ENCODE results near the gene NELL1. TPM values are rescaled to one million over a fixed set of nuclear protein-coding genes. Genes with fewer than 3 reads are reported as not detected.

NELL1 gene
- total and polyA plus RNA-seq, 4 donors: 0.05 to 0.31 (median 0.12) TPM; not detected in 1

DNA sequence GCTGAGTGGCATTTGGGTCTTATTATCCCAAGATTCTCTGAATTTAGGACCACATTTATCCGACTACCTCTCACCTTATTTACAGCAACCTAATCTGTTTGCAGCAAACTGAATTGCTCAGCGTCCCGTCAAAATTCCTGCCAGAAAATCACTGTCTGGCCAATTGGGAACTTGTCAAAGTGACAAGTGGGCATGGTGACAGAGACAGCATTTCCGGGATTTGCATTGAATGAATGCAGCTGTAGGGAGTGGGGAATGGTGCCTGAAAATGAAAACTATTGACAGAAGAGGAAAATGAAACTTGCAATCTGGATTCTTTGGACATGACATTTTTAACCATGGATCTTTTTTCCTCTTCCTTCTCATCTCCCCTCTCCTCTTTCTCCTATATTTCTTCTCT is 113.8 kb downstream of the NELL1 start:
- H3K4me3 ChIP-seq: no peak overlapping the region
- no peaks in the 10 kb centered on the region for H3K27me3 ChIP-seq (ENCODE audit: control insufficient read depth in 3 of 3, insufficient read depth in 3 of 3, low read length in 2 of 3)
- H3K4me1 ChIP-seq (ENCODE audit: control insufficient read depth in 5 of 5, insufficient read depth in 5 of 5, low read length in 5 of 5): no peaks in the 10 kb centered on the region
- H3K9ac ChIP-seq (ENCODE audit: insufficient read depth in 1 of 2, low read length in 2 of 2): no peak overlapping the region
- no peak for ATAC-seq (ENCODE audit: insufficient read depth, low FRiP score)
- 72 to 85% methylated on average over 4 of the region's 4 CpGs for WGBS, 2 donors
- H3K36me3 ChIP-seq (ENCODE audit: control insufficient read depth in 4 of 4, insufficient read depth in 4 of 4, low read length in 4 of 4): no peaks in the 10 kb centered on the region
- TF ChIP-seq, protein P1, sequence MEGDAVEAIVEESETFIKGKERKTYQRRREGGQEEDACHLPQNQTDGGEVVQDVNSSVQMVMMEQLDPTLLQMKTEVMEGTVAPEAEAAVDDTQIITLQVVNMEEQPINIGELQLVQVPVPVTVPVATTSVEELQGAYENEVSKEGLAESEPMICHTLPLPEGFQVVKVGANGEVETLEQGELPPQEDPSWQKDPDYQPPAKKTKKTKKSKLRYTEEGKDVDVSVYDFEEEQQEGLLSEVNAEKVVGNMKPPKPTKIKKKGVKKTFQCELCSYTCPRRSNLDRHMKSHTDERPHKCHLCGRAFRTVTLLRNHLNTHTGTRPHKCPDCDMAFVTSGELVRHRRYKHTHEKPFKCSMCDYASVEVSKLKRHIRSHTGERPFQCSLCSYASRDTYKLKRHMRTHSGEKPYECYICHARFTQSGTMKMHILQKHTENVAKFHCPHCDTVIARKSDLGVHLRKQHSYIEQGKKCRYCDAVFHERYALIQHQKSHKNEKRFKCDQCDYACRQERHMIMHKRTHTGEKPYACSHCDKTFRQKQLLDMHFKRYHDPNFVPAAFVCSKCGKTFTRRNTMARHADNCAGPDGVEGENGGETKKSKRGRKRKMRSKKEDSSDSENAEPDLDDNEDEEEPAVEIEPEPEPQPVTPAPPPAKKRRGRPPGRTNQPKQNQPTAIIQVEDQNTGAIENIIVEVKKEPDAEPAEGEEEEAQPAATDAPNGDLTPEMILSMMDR (IDR thresholded peaks at IDR 0.05; ENCODE audit: control extremely low read depth, extremely low read depth): no peak
- DNase-seq: no peak
- H3K27ac ChIP-seq (ENCODE audit: low read depth in 1 of 2, low read length in 1 of 2): no peak overlapping the region
- no peaks in the 10 kb centered on the region for H3K9me3 ChIP-seq (ENCODE audit: control insufficient read depth in 4 of 4, insufficient read depth in 3 of 4, low read length in 3 of 4)

DNA sequence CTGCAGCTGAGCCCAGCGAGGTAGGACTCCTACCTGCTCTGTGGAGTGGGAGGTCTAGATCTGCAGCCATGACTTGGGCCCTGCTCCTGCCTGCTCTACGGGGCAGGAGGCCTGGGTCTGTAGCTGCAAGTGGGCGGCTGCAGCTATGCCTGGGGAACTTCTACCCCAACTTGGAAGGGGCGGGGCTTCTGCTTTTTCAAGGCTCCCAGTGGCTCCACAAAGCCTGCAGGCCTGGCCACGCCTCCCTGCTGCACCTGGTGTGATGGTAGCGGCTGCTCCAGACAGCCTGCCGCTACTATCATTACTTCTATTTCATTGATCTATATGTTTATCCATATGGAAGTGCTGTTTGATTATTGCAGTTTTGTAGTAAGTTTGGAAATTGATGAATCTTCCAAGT is 121.2 kb downstream of the NELL1 start:
- no peak overlapping the region for H3K27ac ChIP-seq (ENCODE audit: low read depth in 1 of 2, low read length in 1 of 2)
- no peaks in the 10 kb centered on the region for H3K36me3 ChIP-seq (ENCODE audit: control insufficient read depth in 4 of 4, insufficient read depth in 4 of 4, low read length in 4 of 4)
- H3K9ac ChIP-seq (ENCODE audit: insufficient read depth in 1 of 2, low read length in 2 of 2): no peak overlapping the region
- no peaks in the 10 kb centered on the region for H3K4me1 ChIP-seq (ENCODE audit: control insufficient read depth in 5 of 5, insufficient read depth in 5 of 5, low read length in 5 of 5)
- TF ChIP-seq, protein P1 (IDR thresholded peaks at IDR 0.05; ENCODE audit: control extremely low read depth, extremely low read depth): no peak
- H3K27me3 ChIP-seq (ENCODE audit: control insufficient read depth in 3 of 3, insufficient read depth in 3 of 3, low read length in 2 of 3): no peaks in the 10 kb centered on the region
- H3K9me3 ChIP-seq (ENCODE audit: control insufficient read depth in 4 of 4, insufficient read depth in 3 of 4, low read length in 3 of 4): no peaks in the 10 kb centered on the region
- H3K4me3 ChIP-seq: no peak overlapping the region
- ATAC-seq (ENCODE audit: insufficient read depth, low FRiP score) (no peak), DNase-seq (no peak)
- 80 to 84% methylated on average over 7 of the region's 7 CpGs for WGBS, 2 donors

DNA sequence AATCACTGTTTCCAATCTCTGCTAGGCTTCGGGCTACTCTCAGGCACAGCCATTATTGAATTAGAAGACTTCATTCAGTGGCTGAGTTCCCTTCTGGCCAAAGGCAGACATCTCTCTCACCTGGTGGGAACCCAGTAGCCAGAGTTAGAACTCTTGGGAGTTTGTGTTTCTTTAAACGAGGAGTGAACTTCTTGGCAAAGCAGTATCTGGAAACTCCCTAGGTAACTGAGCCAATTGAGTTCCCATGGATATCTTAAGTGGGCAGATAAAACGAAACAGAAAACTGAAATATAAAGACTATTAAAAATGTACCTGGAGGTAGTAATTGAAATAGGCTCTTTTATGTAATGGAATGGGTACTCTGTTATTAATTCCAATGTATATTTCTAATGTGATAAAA is 125.6 kb downstream of the NELL1 start:
- H3K36me3 ChIP-seq (ENCODE audit: control insufficient read depth in 4 of 4, insufficient read depth in 4 of 4, low read length in 4 of 4): no peaks in the 10 kb centered on the region
- H3K4me1 ChIP-seq (ENCODE audit: control insufficient read depth in 5 of 5, insufficient read depth in 5 of 5, low read length in 5 of 5): no peaks in the 10 kb centered on the region
- ATAC-seq (ENCODE audit: insufficient read depth, low FRiP score) (no peak), DNase-seq (peak in 1 of 3 donors; percentile 6)
- no peak overlapping the region for H3K27ac ChIP-seq (ENCODE audit: low read depth in 1 of 2, low read length in 1 of 2)
- 60 to 81% methylated on average over 3 of the region's 3 CpGs for WGBS, 2 donors
- H3K9ac ChIP-seq (ENCODE audit: insufficient read depth in 1 of 2, low read length in 2 of 2): no peak overlapping the region
- H3K9me3 ChIP-seq (ENCODE audit: control insufficient read depth in 4 of 4, insufficient read depth in 3 of 4, low read length in 3 of 4): no peaks in the 10 kb centered on the region
- TF ChIP-seq, protein P1 (IDR thresholded peaks at IDR 0.05; ENCODE audit: control extremely low read depth, extremely low read depth): no peak
- no peak overlapping the region for H3K4me3 ChIP-seq
- H3K27me3 ChIP-seq (ENCODE audit: control insufficient read depth in 3 of 3, insufficient read depth in 3 of 3, low read length in 2 of 3): no peaks in the 10 kb centered on the region

DNA sequence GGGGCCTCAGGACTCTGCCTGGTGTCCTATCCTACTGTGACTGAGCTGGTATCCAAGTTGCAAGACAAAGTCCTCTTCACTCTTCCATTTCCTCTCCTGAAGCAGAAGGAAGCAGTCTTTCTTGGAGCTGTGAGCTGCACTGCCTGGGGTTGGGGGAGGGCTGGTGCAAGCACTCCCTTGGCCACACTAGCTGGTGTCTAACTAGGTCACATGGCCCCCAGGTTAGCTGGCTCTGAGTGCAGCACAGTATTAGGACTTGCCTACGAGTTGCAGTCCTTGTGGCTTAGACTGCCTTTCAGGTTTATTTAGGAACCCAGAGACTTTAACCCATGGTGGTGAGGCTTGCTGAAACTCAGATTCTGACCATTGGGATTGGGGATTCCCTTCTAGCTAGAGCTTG is 138.9 kb downstream of the NELL1 start:
- H3K9me3 ChIP-seq (ENCODE audit: control insufficient read depth in 4 of 4, insufficient read depth in 3 of 4, low read length in 3 of 4): peaks cover 0 to 8% (median 3%) of the 10 kb centered on the region in 4 donors
- no peak overlapping the region for H3K27ac ChIP-seq (ENCODE audit: low read depth in 1 of 2, low read length in 1 of 2)
- no peaks in the 10 kb centered on the region for H3K36me3 ChIP-seq (ENCODE audit: control insufficient read depth in 4 of 4, insufficient read depth in 4 of 4, low read length in 4 of 4)
- H3K9ac ChIP-seq (ENCODE audit: insufficient read depth in 1 of 2, low read length in 2 of 2): no peak overlapping the region
- DNase-seq (no peak), ATAC-seq (ENCODE audit: insufficient read depth, low FRiP score) (no peak)
- TF ChIP-seq, protein P1 (IDR thresholded peaks at IDR 0.05; ENCODE audit: control extremely low read depth, extremely low read depth): no peak
- no peak overlapping the region for H3K4me3 ChIP-seq
- no peaks in the 10 kb centered on the region for H3K27me3 ChIP-seq (ENCODE audit: control insufficient read depth in 3 of 3, insufficient read depth in 3 of 3, low read length in 2 of 3)
- no peaks in the 10 kb centered on the region for H3K4me1 ChIP-seq (ENCODE audit: control insufficient read depth in 5 of 5, insufficient read depth in 5 of 5, low read length in 5 of 5)
- 35 to 37% methylated on average over 1 of the region's 1 CpG for WGBS, 2 donors
